HepG2 (cell line): ENCODE results near the gene TBR1. TPM values are rescaled to one million over a fixed set of nuclear protein-coding genes. Genes with fewer than 3 reads are reported as not detected.

Experiments used
- ATAC-seq: fragments of 200-7000 bp; cut with Tn5 transposase; 3 replicates; pipeline ENCODE4 v1.9.1; 2020; ENCODE audit warnings: mild to moderate bottlenecking, moderate library complexity
- BruUV-seq: library from RNA; stranded (reverse); fragments of 400-500 nt; replicated peaks from 2 replicates; lab custom pipeline; 2021; lab: Mats Ljungman, UMichigan
- CTCF ChIA-PET: fragments of 300-600 bp; formaldehyde crosslinking; extraction: SDS; loops from one replicate; lab custom pipeline; 2021; ENCODE audit warnings: low total read pairs, inconsistent platforms, low intra/inter-chr PET ratio; lab: Yijun Ruan, JAX
- POLR2A ChIA-PET: fragments of 350-600 bp; sonication (Branson Sonifier 250); formaldehyde crosslinking; loops from one replicate; lab custom pipeline; 2020; ENCODE audit warnings: antibody characterized with exemption, inconsistent platforms; lab: Yijun Ruan, JAX
- DNase-seq: peaks from one replicate; pipeline ENCODE4 v3.0.0-alpha.2; 2015; ENCODE audit warnings: low spot score
- FAIRE-seq: peaks from 3 replicates; lab custom pipeline; 2011; peaks lifted over from hg19 to GRCh38; lab: Jason Lieb, UNC
- H2AFZ ChIP-seq: one replicate; pipeline ENCODE4 v1.6.1; 2011; ENCODE audit warnings: low read length, inconsistent platforms
- H3K27ac ChIP-seq: fragments of 300-600 bp; 3 replicates; pipeline ENCODE4 v1.8.0; 2011; ENCODE audit warnings: mixed run types, mild to moderate bottlenecking, mixed read lengths, low read length, inconsistent platforms; ENCODE audit not compliant: insufficient read depth; ENCODE audit errors: extremely low read length
- H3K27me3 ChIP-seq, 2 experiments: fragments of 200-600 bp in 1 of 2; 2 replicates in 1 of 2; 3 replicates in 1 of 2; pipeline versions ENCODE4 v1.6.0 to v1.8.0; 2011; ENCODE audit warnings: low read length in 2 of 2, mild to moderate bottlenecking in 2 of 2, moderate library complexity in 2 of 2, inconsistent platforms in 1 of 2; ENCODE audit not compliant: insufficient read depth in 2 of 2, control insufficient read depth in 1 of 2
- H3K36me3 ChIP-seq, 2 experiments: fragments of 200-600 bp in 1 of 2; replicated peaks in 1 of 2; 2 replicates in 1 of 2; 3 replicates in 1 of 2; pipeline versions ENCODE4 v1.5.1 to v1.8.0; 2011; ENCODE audit warnings: low read length in 2 of 2, inconsistent platforms in 1 of 2; ENCODE audit not compliant: insufficient read depth in 2 of 2, control insufficient read depth in 1 of 2
- H3K4me1 ChIP-seq: 2 replicates; pipeline ENCODE4 v1.5.1; 2012; ENCODE audit warnings: low read length, inconsistent platforms; ENCODE audit not compliant: insufficient read depth
- H3K4me2 ChIP-seq: 2 replicates; pipeline ENCODE4 v1.6.0; 2011; ENCODE audit warnings: low read depth, low read length, inconsistent platforms
- H3K4me3 ChIP-seq, 3 experiments: fragments of 200-600 bp in 1 of 3; sonication (generic), shearing (Covaris generic) in 1 of 3; replicated peaks in 1 of 3; 2 replicates each; pipeline ENCODE4 v1.5.1; 2011 to 2016; ENCODE audit warnings: low read length in 3 of 3, inconsistent platforms in 2 of 3, low read depth in 2 of 3, mild to moderate bottlenecking in 2 of 3, control low read depth in 1 of 3, mixed read lengths in 1 of 3; ENCODE audit not compliant: insufficient read depth in 1 of 3
- H3K79me2 ChIP-seq: one replicate; pipeline ENCODE4 v1.6.1; 2011; ENCODE audit warnings: low read length, inconsistent platforms; ENCODE audit not compliant: insufficient read depth
- H3K9ac ChIP-seq: 2 replicates; pipeline ENCODE4 v1.6.0; 2011; ENCODE audit warnings: mild to moderate bottlenecking, low read depth, low read length, inconsistent platforms; ENCODE audit not compliant: insufficient read depth
- H3K9me3 ChIP-seq: 2 replicates; pipeline ENCODE4 v1.5.1; 2012; ENCODE audit warnings: mild to moderate bottlenecking, low read length
- H4K20me1 ChIP-seq: 2 replicates; pipeline ENCODE4 v1.6.0; 2011; ENCODE audit warnings: inconsistent platforms, mild to moderate bottlenecking, low read length, moderate library complexity; ENCODE audit not compliant: insufficient read depth
- AHR ChIP-seq: IDR thresholded peaks from 2 replicates; pipeline ENCODE4 v1.6.1; 2018; ENCODE audit warnings: missing genetic modification reagents, missing compliant biosample characterization
- AKAP8 ChIP-seq: sonication (generic); formaldehyde crosslinking; IDR thresholded peaks from 2 replicates; pipeline ENCODE4 v1.5.1; 2020; ENCODE audit warnings: mild to moderate bottlenecking, missing genetic modification reagents
- MTF1 ChIP-seq: sonication (generic); formaldehyde crosslinking; IDR thresholded peaks from 2 replicates; pipeline ENCODE4 v1.5.0; 2020; ENCODE audit warnings: missing genetic modification reagents
- RELA ChIP-seq: sonication (generic); formaldehyde crosslinking; IDR thresholded peaks from 2 replicates; pipeline ENCODE4 v1.4.0; 2020; ENCODE audit warnings: missing genetic modification reagents
- SNAPC2 ChIP-seq: sonication (generic); formaldehyde crosslinking; IDR thresholded peaks from 2 replicates; pipeline ENCODE4 v1.8.1; 2022; ENCODE audit warnings: mild to moderate bottlenecking, missing genetic modification reagents
- ZFYVE20 ChIP-seq: sonication (generic); formaldehyde crosslinking; IDR thresholded peaks from 2 replicates; pipeline ENCODE4 v1.8.0; 2023; ENCODE audit warnings: low read depth, mild to moderate bottlenecking, moderate library complexity, missing genetic modification reagents, borderline replicate concordance
- ZNF17 ChIP-seq: sonication (generic); formaldehyde crosslinking; IDR thresholded peaks from 2 replicates; pipeline ENCODE4 v1.5.0; 2020; ENCODE audit warnings: mild to moderate bottlenecking, missing genetic modification reagents
- ZNF274 ChIP-seq: sonication (generic); formaldehyde crosslinking; IDR thresholded peaks from 2 replicates; pipeline ENCODE4 v1.5.1; 2020; ENCODE audit warnings: mild to moderate bottlenecking, missing genetic modification reagents
- ZNF441 ChIP-seq: sonication (generic); formaldehyde crosslinking; IDR thresholded peaks from 2 replicates; pipeline ENCODE4 v1.7.0; 2021; ENCODE audit warnings: missing genetic modification reagents, borderline replicate concordance
- ZSCAN20 ChIP-seq: sonication (generic); formaldehyde crosslinking; IDR thresholded peaks from 2 replicates; pipeline ENCODE4 v1.4.0; 2020; ENCODE audit warnings: missing genetic modification reagents, mild to moderate bottlenecking, borderline replicate concordance
- ZZZ3 ChIP-seq: sonication (generic); formaldehyde crosslinking; IDR thresholded peaks from 2 replicates; pipeline ENCODE4 v1.4.0; 2020; ENCODE audit warnings: missing genetic modification reagents, mild to moderate bottlenecking, borderline replicate concordance
- WGBS: methylation state at CpG from one replicate; pipeline ENCODE4 v1.1.6; 2017; ENCODE audit warnings: low lambda C conversion rate; 5-methylcytosine and 5-hydroxymethylcytosine counted together
- in situ Hi-C: cut with HindIII; loops from 2 replicates; pipeline ENCODE4 v1.10.0; 2017; ENCODE audit warnings: low pct_unique_long_range_greater_than_20kb; ENCODE audit not compliant: extremely low pct_ligation_motif_present
- intact Hi-C: fragments of 100-400 bp; cut with micrococcal nuclease; formaldehyde crosslinking; loops from one replicate; pipeline ENCODE4 v1.10.0; 2022; ENCODE audit not compliant: unreplicated experiment
- polyA plus RNA-seq, 8 experiments: library from polyadenylated mRNA; depleted of rRNA in 3 of 8; stranded (reverse) in 7 of 8; unstranded in 1 of 8; fragments of >200 nt; fragmentation: Illumina TruSeq in 4 of 8; extraction: Trizol in 4 of 8; gene quantifications; 2 replicates each; pipeline versions ENCODE4 v1.2.1 to v1.2.3, GENCODE V29; 2011 to 2016; ENCODE audit warnings: low read depth in 4 of 8, missing spikeins in 1 of 8, mixed read lengths in 1 of 8; ENCODE audit not compliant: insufficient read depth in 1 of 8
- total RNA-seq, 5 experiments: library from RNA; depleted of rRNA; stranded (reverse); fragments of >200 nt; fragmentation: Illumina TruSeq; extraction: Trizol; gene quantifications; 2 replicates each; pipeline ENCODE4 v1.2.3, GENCODE V29; 2016; ENCODE audit warnings: low read depth in 1 of 5
- TF ChIP-seq, protein P1 (sequence below): sonication (generic); formaldehyde crosslinking; conservative IDR thresholded peaks from 2 replicates; pipeline ENCODE4 v1.4.0; 2020; ENCODE audit warnings: missing genetic modification reagents
- TF ChIP-seq, protein P2 (sequence below): sonication (generic); formaldehyde crosslinking; IDR thresholded peaks from 2 replicates; pipeline ENCODE4 v1.4.0; 2020; ENCODE audit warnings: missing genetic modification reagents

Gene TBR1
- total and polyA plus RNA-seq, 2 of the 13 experiments (the other 11 are each of a cell fraction or from before 2014, with no cell fraction given), result not detected

DNA sequence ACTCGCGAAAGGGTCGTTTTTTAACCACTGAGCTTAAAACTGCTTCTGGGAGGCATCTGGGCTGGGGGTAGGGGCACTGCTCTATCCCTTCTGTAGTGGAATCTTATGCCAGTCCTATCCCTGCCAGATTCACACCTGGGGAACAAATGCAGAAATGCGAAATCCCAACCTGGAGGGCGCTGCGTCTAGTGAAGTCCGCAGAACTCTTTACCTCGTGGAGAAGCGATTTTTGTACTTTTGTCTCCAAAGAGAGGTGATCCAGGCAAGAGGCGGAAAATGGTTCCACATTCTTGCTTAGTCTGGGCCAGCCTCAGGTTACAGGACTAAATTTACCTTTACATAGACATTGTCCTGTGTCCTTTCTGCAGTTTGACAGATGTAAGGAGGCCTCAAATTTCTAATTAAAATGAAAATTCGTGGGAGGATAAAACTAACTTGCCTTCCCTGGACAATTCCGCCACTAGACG is 10.4 kb downstream of the TBR1 start:
- in situ Hi-C loops (no loop called here), intact Hi-C loops (no loop called here)
- H3K9ac ChIP-seq, result no peak overlapping the region
- DNase-seq, result no peak
- POLR2A ChIA-PET, result no interaction called here
- FAIRE-seq, result no peak
- BruUV-seq, result no TSS peak
- no peak overlapping the region for H3K4me3 ChIP-seq
- H2AFZ ChIP-seq, result no peak overlapping the region
- H4K20me1 ChIP-seq, result no peaks in the 10 kb centered on the region
- no peak for ATAC-seq
- no peak overlapping the region for H3K27ac ChIP-seq
- 60% methylated on average over 13 of the region's 13 CpGs for WGBS
- H3K36me3 ChIP-seq, result no peaks in the 10 kb centered on the region
- no peaks in the 10 kb centered on the region for H3K9me3 ChIP-seq
- peaks cover 0 to 36% of the 10 kb centered on the region in 2 experiments; a peak in 3 of 5 replicates for H3K27me3 ChIP-seq
- CTCF ChIA-PET, result no interaction called here
- TF ChIP-seq ZFYVE20 (CRISPR knock-in tag) (no peak), ZNF274 (CRISPR knock-in tag) (no peak), MTF1 (no peak), AHR (no peak), RELA (no peak), ZNF17 (CRISPR knock-in tag) (no peak), ZNF441 (no peak), ZZZ3 (CRISPR knock-in tag) (no peak), SNAPC2 (CRISPR knock-in tag) (no peak), AKAP8 (no peak), ZSCAN20 (no peak)
- TF ChIP-seq, protein P1, sequence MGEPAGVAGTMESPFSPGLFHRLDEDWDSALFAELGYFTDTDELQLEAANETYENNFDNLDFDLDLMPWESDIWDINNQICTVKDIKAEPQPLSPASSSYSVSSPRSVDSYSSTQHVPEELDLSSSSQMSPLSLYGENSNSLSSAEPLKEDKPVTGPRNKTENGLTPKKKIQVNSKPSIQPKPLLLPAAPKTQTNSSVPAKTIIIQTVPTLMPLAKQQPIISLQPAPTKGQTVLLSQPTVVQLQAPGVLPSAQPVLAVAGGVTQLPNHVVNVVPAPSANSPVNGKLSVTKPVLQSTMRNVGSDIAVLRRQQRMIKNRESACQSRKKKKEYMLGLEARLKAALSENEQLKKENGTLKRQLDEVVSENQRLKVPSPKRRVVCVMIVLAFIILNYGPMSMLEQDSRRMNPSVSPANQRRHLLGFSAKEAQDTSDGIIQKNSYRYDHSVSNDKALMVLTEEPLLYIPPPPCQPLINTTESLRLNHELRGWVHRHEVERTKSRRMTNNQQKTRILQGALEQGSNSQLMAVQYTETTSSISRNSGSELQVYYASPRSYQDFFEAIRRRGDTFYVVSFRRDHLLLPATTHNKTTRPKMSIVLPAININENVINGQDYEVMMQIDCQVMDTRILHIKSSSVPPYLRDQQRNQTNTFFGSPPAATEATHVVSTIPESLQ (CRISPR knock-in tag), result no peak
- TF ChIP-seq, protein P2, sequence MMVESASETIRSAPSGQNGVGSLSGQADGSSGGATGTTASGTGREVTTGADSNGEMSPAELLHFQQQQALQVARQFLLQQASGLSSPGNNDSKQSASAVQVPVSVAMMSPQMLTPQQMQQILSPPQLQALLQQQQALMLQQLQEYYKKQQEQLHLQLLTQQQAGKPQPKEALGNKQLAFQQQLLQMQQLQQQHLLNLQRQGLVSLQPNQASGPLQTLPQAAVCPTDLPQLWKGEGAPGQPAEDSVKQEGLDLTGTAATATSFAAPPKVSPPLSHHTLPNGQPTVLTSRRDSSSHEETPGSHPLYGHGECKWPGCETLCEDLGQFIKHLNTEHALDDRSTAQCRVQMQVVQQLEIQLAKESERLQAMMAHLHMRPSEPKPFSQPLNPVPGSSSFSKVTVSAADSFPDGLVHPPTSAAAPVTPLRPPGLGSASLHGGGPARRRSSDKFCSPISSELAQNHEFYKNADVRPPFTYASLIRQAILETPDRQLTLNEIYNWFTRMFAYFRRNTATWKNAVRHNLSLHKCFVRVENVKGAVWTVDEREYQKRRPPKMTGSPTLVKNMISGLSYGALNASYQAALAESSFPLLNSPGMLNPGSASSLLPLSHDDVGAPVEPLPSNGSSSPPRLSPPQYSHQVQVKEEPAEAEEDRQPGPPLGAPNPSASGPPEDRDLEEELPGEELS, result no peak
- H3K4me2 ChIP-seq, result no peak overlapping the region
- H3K79me2 ChIP-seq, result no peaks in the 10 kb centered on the region
- no peaks in the 10 kb centered on the region for H3K4me1 ChIP-seq
